ENCODE data around the gene NRARP. TPM values are rescaled to one million over a fixed set of nuclear protein-coding genes. Genes with fewer than 3 reads are reported as not detected.

The NRARP gene
- total and polyA plus RNA-seq, 8 donors, result 1.2 to 323 (median 3.5) TPM

DNA sequence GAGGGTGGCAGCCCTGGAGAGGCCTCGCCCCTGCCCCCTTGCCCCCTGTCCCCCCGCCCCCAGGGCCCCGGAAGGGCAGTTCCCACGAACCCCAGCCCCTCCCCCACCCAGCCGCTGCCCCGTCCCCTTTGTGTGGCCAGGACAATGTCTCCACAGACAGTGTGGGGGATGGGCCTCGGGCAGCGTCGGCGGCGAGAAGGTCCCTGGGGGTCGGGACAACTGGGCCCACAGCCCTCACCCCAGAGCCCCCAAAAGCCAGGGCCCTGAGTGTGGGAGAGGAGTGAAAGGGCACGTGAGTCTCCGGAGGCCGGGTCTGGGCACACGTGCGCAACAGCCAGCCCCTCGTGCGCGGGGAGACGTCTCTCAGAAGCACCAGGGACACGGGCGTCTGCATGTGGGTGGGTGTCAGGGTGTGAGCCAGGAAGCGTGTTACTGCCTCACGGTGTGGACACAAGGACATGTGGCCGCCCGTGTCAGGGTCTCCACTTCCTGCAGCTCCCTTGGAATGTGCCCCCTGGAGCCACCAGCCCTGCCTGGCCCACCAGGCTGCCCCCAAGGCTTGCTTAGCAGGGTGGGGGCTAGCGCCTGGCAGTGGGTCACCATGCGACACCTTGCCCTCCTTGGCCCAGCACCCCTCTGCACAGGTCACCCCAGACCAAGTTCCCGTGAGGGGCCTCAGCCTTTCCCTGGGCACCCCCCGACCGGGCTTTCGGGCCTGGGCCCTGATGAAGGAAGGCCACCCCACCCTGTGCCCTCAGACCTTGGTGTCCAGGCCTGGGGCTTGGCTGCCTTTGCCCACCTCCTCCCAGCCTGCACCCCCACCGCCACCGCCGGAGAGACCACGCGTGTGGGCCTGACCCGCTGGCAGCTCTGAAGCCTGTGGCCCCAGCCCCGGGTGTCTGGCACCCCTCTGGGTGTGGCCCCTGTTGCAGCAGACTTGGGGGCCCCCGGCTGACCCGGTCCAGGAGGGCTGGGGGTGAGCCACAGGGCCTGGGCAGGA lies 12.8 kb upstream of the NRARP start:
- intact Hi-C loops (cut with DNase I; ENCODE audit: low total_unique reads), result no loop called here
- WGBS, 5 donors, result 59 to 71% (median 69%) methylated on average over 26 to 42 of the region's 42 CpGs
- no peaks in the 10 kb centered on the region for H3K9me3 ChIP-seq
- H3K27me3 ChIP-seq, result peaks cover 0 to 37% (median 12%) of the 10 kb centered on the region in 3 donors
- H3K27ac ChIP-seq, result peak overlapping the region in 3 of 5 donors; percentile 22 to 56 (median 38)
- DNase-seq, result peak in 1 of 2 donors; percentile 49
- H3K36me3 ChIP-seq, result no peaks in the 10 kb centered on the region
- no peak overlapping the region for H3K4me3 ChIP-seq
- no peak for TF ChIP-seq EP300 (IDR thresholded peaks at IDR 0.05)
- TF ChIP-seq, protein P1, sequence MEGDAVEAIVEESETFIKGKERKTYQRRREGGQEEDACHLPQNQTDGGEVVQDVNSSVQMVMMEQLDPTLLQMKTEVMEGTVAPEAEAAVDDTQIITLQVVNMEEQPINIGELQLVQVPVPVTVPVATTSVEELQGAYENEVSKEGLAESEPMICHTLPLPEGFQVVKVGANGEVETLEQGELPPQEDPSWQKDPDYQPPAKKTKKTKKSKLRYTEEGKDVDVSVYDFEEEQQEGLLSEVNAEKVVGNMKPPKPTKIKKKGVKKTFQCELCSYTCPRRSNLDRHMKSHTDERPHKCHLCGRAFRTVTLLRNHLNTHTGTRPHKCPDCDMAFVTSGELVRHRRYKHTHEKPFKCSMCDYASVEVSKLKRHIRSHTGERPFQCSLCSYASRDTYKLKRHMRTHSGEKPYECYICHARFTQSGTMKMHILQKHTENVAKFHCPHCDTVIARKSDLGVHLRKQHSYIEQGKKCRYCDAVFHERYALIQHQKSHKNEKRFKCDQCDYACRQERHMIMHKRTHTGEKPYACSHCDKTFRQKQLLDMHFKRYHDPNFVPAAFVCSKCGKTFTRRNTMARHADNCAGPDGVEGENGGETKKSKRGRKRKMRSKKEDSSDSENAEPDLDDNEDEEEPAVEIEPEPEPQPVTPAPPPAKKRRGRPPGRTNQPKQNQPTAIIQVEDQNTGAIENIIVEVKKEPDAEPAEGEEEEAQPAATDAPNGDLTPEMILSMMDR (IDR thresholded peaks at IDR 0.05), result no peak
- TF ChIP-seq POLR2A (IDR thresholded peaks at IDR 0.05), result no peak
- TF ChIP-seq POLR2AphosphoS5 (IDR thresholded peaks at IDR 0.05), result no peak
- peaks cover 35 to 60% (median 43%) of the 10 kb centered on the region in 4 donors for H3K4me1 ChIP-seq

DNA sequence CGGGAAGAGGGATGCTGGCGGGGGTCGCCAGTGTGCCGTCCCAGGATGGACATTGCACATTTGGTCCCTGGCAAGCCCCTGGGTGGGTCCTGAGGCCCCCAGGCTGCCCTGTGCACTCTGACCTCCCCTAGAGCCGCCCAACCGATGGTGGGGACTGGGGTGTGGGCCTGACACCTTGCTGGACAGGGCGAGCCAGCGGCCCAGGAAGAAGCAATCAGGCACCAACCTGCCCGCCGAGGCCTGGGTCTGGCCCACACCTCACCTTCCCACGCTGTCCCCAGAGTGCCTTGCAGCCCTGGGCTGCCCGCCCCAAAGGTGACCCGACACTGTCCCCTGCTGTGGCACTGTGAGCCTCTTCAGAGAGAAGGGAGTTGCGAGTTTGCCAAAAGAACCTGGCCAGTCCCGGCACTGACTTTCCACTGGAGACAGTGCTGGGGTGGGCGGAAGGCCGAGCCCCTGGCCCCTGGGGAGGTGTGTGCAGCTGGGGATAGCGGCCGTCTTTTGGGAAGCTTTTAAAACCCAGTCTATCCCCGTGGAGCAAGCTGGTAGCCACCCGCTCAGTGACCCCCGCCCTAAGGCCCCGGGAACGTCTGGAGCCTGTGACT lies 12.0 kb upstream of the NRARP start:
- Histone ChIP-seq H3K4me1 (peaks cover 35 to 60% (median 43%) of the 10 kb centered on the region in 4 donors), H3K36me3 (no peaks in the 10 kb centered on the region), H3K9me3 (no peaks in the 10 kb centered on the region), H3K27me3 (peaks cover 0 to 37% (median 12%) of the 10 kb centered on the region in 3 donors), H3K27ac (no peak overlapping the region), H3K4me3 (no peak overlapping the region)
- no peak for TF ChIP-seq POLR2A (IDR thresholded peaks at IDR 0.05)
- TF ChIP-seq, protein P1 (IDR thresholded peaks at IDR 0.05), result peak in 1 of 7 experiments; percentile 36
- no peak for TF ChIP-seq EP300 (IDR thresholded peaks at IDR 0.05)
- no peak for TF ChIP-seq POLR2AphosphoS5 (IDR thresholded peaks at IDR 0.05)
- peak; percentile 22 to 28 for DNase-seq
- 77 to 83% (median 82%) methylated on average over 12 to 24 of the region's 24 CpGs for WGBS, 5 donors
- intact Hi-C loops (cut with DNase I; ENCODE audit: low total_unique reads), result no loop called here

DNA sequence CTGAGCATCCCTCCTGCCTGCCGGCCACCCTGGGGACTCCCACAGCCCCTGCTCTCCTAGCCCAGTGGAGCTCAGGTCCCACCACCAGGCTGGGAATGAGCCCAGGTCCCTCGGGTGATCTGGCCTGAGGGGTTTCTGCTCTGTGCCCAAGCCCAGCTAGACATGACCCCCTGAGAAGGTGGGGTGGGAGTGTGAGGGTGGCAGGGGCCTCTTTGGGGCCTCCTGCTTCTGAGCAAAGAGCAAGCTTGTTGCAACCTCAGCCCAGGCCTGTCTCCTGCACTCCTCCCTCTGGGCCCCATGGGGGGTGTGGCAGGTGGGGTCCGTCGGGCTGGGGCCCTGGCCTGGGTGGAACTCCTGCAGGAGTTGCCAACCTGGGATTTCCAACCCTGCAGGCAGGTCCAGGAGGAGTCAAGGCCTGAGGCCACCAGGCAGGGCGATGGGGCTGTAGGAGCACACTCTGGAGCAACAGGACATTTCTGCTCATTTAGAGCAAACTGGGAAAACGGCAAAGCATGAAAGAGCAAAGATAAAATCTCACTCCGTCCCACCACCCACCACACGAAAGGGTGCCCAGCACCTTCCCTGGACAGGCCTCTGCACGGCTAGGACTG lies 11.4 kb upstream of the NRARP start:
- intact Hi-C loops (cut with DNase I; ENCODE audit: low total_unique reads), result no loop called here
- 58 to 77% (median 72%) methylated on average over 6 to 9 of the region's 9 CpGs for WGBS, 5 donors
- H3K27ac ChIP-seq, result no peak overlapping the region

More for the DNA sequence above, 11.4 kb upstream of the NRARP start:
- DNase-seq, result peak in 1 of 2 donors; percentile 73
- peaks cover 0 to 36% (median 12%) of the 10 kb centered on the region in 3 donors for H3K27me3 ChIP-seq
- H3K4me1 ChIP-seq, result peaks cover 35 to 60% (median 43%) of the 10 kb centered on the region in 4 donors
- no peaks in the 10 kb centered on the region for H3K36me3 ChIP-seq
- H3K4me3 ChIP-seq, result no peak overlapping the region
- TF ChIP-seq, protein P1 (IDR thresholded peaks at IDR 0.05), result no peak
- no peak for TF ChIP-seq POLR2AphosphoS5 (IDR thresholded peaks at IDR 0.05)
- no peak for TF ChIP-seq POLR2A (IDR thresholded peaks at IDR 0.05)
- no peak for TF ChIP-seq EP300 (IDR thresholded peaks at IDR 0.05)
- H3K9me3 ChIP-seq, result no peaks in the 10 kb centered on the region
